ENCODE data around the gene KCNQ4. TPM values are rescaled to one million over a fixed set of nuclear protein-coding genes. Genes with fewer than 3 reads are reported as not detected.

Gene KCNQ4
- polyA plus RNA-seq, 3 donors, result 0.13 TPM; not detected in 2

GRCh38 chr1:40750451-40750908 lies 33.1 kb upstream of the KCNQ4 start:
- H3K27ac Mint-ChIP-seq, result peak overlapping the region in 1 of 7 donors; percentile 86
- H3K9ac ChIP-seq (ENCODE audit: insufficient read depth, low read length, poor library complexity, severe bottlenecking), result no peak overlapping the region
- H3K4me3 Mint-ChIP-seq, result no peak overlapping the region
- no peak for TF ChIP-seq CTCF (IDR thresholded peaks at IDR 0.05)
- no peak overlapping the region for H3K4me3 ChIP-seq (replicated peaks in 1 of 3; ENCODE audit: low read depth in 2 of 3, low read length in 3 of 3)
- H4K20me1 ChIP-seq (ENCODE audit: insufficient read depth, low read length), result peaks cover 54% of the 10 kb centered on the region
- peaks cover 14% of the 10 kb centered on the region for H3K79me2 ChIP-seq (ENCODE audit: insufficient read depth, low read length)
- WGBS (ENCODE audit: insufficient coverage), result no CpG with 5 or more reads among the region's 2 CpGs
- H3K27ac ChIP-seq (ENCODE audit: low read depth in 1 of 2, low read length in 2 of 2), result no peak overlapping the region
- peaks cover 77 to 100% of the 10 kb centered on the region in 2 donors for H3K36me3 ChIP-seq (replicated peaks in 1 of 2; ENCODE audit: control insufficient read depth in 1 of 2, insufficient read depth in 2 of 2, low read length in 2 of 2)
- no peaks in the 10 kb centered on the region for H3K27me3 ChIP-seq (ENCODE audit: control insufficient read depth in 2 of 2, insufficient read depth in 2 of 2, low read length in 2 of 2)
- DNase-seq, result no peak
- no peak overlapping the region for H3K4me2 ChIP-seq (replicated peaks; ENCODE audit: extremely low read depth, low read length, poor library complexity, severe bottlenecking)
- no peaks in the 10 kb centered on the region for H3K9me3 Mint-ChIP-seq
- H3K9me3 ChIP-seq (replicated peaks in 1 of 2; ENCODE audit: control insufficient read depth in 1 of 2, insufficient read depth in 1 of 2, low read length in 2 of 2), result no peaks in the 10 kb centered on the region
- peaks cover 0 to 2% (median 0%) of the 10 kb centered on the region in 3 donors for H3K27me3 Mint-ChIP-seq (ENCODE audit: low read depth in 3 of 3)
- intact Hi-C loops (cut with micrococcal nuclease), result no loop called here
- H3K4me1 Mint-ChIP-seq, result no peaks in the 10 kb centered on the region
- no peak overlapping the region for H2AFZ ChIP-seq (ENCODE audit: insufficient read depth, low read depth, low read length, poor library complexity, severe bottlenecking)
- H3K4me1 ChIP-seq (ENCODE audit: control insufficient read depth in 1 of 2, insufficient read depth in 2 of 2, low read length in 2 of 2), result no peaks in the 10 kb centered on the region
- peaks cover 88 to 95% of the 10 kb centered on the region in 2 donors for H3K36me3 Mint-ChIP-seq

- Histone ChIP-seq H3K9ac (ENCODE audit: insufficient read depth, low read length, poor library complexity, severe bottlenecking) (no peak overlapping the region), H3K27ac (ENCODE audit: low read depth in 1 of 2, low read length in 2 of 2) (no peak overlapping the region), H3K4me1 (ENCODE audit: control insufficient read depth in 1 of 2, insufficient read depth in 2 of 2, low read length in 2 of 2) (no peaks in the 10 kb centered on the region), H3K9me3 (replicated peaks in 1 of 2; ENCODE audit: control insufficient read depth in 1 of 2, insufficient read depth in 1 of 2, low read length in 2 of 2) (no peaks in the 10 kb centered on the region), H4K20me1 (ENCODE audit: insufficient read depth, low read length) (peaks cover 54% of the 10 kb centered on the region), H2AFZ (ENCODE audit: insufficient read depth, low read depth, low read length, poor library complexity, severe bottlenecking) (no peak overlapping the region), H3K27me3 (ENCODE audit: control insufficient read depth in 2 of 2, insufficient read depth in 2 of 2, low read length in 2 of 2) (no peaks in the 10 kb centered on the region), H3K4me2 (replicated peaks; ENCODE audit: extremely low read depth, low read length, poor library complexity, severe bottlenecking) (no peak overlapping the region), H3K4me3 (replicated peaks in 1 of 3; ENCODE audit: low read depth in 2 of 3, low read length in 3 of 3) (no peak overlapping the region), H3K36me3 (replicated peaks in 1 of 2; ENCODE audit: control insufficient read depth in 1 of 2, insufficient read depth in 2 of 2, low read length in 2 of 2) (peaks cover 88 to 100% of the 10 kb centered on the region in 2 donors), H3K79me2 (ENCODE audit: insufficient read depth, low read length) (peaks cover 3% of the 10 kb centered on the region)
- H3K36me3 Mint-ChIP-seq, result peaks cover 91 to 94% of the 10 kb centered on the region in 2 donors
- peaks cover 0 to 2% (median 0%) of the 10 kb centered on the region in 3 donors for H3K27me3 Mint-ChIP-seq (ENCODE audit: low read depth in 3 of 3)
- no peak for TF ChIP-seq CTCF (IDR thresholded peaks at IDR 0.05)
- H3K9me3 Mint-ChIP-seq, result no peaks in the 10 kb centered on the region
- intact Hi-C loops (cut with micrococcal nuclease), result no loop called here
- WGBS (ENCODE audit: insufficient coverage), result no CpG with 5 or more reads among the region's 4 CpGs
- H3K4me1 Mint-ChIP-seq, result no peaks in the 10 kb centered on the region
- no peak for DNase-seq
- H3K4me3 Mint-ChIP-seq, result no peak overlapping the region
- no peak overlapping the region for H3K27ac Mint-ChIP-seq
These were observed 31.8 kb upstream of the KCNQ4 start for GRCh38 chr1:40751802-40752201.

Measured in CD14-positive monocyte (primary cell).